Measurements from ENCODE around the gene SPOCK3.
"Not testable (repeated sequence)": the region's sequence is repeated elsewhere in the genome, so short reads cannot be mapped to it uniquely, and the experiment has no call there.

SPOCK3 gene

DNA sequence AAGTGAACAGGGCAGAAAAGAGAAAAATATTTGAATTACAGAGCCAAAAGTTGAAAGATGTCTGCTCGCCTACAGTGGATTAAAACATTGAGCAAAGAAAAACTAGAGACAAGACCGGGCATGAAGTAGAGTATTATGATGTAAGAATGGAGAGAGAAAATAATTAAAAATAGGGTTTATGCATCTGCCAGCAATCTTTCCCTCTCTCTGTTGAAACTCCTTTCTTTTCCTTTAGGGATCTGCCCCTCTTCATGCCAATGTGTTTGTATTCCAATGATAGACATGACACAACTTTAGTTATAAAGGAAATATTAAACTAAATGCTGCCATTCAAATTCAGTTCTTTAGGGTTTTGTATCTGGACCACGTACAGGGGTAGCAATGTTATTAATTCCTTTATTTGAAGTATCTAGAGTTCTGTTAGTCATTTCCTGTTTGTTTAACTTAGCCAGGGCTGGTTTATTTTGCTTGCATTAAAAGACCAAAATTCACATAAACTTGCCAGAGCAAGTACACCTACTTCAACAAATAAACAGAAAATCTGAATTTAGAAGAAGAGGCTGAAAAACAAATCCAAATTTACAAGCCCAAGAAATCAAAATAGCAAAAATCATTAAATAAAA lies 202.6 kb downstream of the SPOCK3 start:
- DNase-seq: no peak

DNA sequence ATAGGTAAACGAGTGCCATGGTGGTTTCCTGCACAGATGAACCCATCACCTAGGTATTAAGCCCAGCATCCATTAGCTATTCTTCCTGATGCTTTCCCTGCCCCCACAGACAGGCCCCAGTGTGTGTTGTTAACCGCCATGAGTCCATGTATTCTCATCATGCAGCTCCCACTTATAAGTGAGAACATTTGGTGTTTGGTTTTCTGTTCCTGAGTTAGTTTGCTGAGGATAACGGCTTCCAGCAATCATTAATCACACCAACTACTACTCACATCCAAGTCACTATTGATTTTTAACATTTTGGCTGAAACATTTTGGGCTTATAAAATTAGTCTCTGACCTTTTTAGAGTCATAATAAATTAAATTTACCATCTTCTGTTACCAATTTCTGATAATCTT lies 205.3 kb downstream of the SPOCK3 start:
- DNase-seq: peak; percentile 7

GRCh38 chr4:167025670-167026069 lies 208.6 kb downstream of the SPOCK3 start:
- DNase-seq: no peak

DNA sequence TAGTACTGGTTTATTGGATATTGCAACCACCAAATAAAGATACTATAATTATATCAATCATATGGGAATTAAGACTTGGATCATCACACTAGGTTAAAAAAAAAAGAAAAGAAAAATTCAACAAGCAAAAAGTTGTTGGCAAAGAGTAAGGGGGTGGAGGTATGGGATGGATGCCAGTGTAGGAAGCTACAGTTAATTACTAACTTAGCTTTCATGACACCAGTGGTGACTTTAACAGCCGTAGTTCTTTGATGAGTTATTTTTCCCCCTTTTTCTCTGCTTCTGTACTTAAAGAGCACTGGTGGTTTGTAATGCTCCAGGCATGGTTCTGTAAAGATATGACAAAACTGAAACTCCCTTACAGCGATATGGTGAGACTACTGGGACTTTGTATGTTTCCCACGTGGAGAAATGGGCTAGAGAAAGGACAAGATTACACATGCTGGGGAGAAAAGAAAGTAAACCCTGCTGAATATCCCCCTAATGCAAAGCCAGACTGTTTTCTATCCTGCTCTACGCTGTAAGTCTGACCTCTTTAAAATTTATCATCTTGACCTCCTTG lies 210.8 kb downstream of the SPOCK3 start:
- no peak for DNase-seq

DNA sequence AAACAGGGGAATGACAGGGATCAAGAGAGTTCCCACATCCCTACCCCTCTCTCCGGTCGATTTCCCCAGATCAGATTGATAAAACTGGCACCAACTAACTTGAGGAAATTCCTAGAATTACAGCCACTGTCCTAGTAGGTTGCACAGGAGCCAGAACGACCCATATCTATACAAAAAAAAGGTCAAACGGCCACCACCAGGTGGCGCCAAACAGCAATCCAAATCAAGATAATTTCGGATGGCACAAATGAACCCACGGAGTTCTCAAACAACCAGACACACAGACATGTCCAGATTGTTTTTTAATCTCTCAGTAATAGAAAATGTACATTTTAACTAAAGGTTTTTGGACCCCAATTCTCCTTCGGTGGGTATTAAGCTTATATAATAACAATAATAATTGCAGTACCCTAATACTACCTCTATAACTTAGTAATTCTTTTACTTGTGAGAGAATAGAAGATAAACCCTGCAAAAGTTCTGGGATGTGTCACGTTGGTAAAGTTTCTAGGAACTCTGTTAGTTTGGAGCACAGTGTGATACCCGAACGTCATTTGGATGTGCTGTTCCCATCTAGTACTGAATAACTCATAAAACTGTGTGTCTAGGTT lies 212.6 kb downstream of the SPOCK3 start:
- peak; percentile 2 for DNase-seq

DNA sequence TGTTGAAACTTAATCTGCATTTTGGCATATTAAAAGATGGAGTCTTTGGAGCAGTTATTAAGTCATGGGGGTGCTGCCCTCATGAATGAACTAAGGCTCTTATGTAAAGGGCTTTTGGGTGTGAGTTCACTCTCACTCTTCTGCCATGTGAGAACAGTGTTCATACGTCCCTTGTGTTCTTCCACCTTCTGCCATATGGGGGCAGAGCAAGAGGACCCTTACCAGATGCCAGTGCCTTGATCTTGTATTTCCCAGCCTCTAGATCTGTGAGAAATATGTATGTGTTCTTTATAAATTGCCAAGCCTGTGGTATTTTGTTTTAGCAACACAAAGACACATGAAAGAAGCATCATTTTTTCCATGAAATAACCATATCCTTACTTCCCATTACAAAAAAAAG lies 213.9 kb downstream of the SPOCK3 start:
- DNase-seq: no peak

- no peak for DNase-seq
These were observed 219.3 kb downstream of the SPOCK3 start for GRCh38 chr4:167014944-167015343.

DNA sequence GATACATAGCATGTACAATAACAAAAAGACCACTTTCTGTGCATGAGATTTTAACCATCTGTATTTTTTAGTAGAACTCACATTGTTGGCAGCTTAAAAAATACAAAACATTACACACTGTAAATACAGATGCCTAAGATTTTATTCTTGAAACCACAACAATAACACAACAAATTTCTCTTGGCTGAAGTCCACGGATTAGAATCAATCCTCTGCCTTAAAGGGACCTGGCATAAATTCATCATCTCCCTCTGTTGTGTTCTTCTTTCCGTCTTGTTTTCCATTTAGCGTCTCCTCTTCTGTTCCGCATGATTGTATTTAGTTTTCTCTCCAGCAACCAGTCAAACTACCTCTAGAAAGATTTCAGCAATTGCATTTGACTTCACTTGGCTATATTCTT lies 231.0 kb downstream of the SPOCK3 start:
- DNase-seq: no peak

DNA sequence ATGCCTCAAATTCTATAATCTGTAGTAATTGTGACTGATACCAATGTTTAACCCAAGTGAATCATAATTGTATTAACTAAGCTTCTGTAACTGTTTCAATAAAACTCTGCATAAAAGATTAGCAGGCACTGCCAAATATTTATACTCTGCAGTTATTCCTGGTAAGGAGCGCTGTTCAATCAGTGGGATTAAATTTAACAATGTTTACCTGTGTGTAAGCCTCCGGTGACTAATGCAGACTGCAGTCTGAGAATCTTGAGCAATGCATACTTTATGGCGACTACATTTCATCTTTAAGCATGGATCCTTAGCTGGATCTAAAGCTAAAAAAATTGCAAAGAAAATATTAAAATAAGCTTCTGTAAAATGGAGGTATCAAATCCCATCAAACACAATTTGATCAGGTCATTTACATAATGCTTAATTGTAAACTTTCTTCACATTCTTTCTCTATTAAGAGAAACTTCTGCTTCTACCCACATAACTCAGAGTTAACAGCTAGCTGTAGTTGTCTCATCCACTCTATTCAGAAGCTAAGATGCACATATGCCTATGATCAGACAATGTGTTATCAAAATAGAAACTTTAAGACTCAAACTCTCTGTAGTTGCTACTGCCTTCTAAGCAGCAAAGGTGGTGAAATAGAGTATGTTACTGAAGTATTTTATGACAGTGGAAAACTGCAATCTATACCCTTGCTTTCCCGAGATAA lies 234.0 kb downstream of the SPOCK3 start:
- no peak for DNase-seq

GRCh38 chr4:166996216-166996615 lies 238.1 kb downstream of the SPOCK3 start:
- DNase-seq: no peak

GRCh38 chr4:166994686-166995085 lies 239.6 kb downstream of the SPOCK3 start:
- DNase-seq: no peak

DNA sequence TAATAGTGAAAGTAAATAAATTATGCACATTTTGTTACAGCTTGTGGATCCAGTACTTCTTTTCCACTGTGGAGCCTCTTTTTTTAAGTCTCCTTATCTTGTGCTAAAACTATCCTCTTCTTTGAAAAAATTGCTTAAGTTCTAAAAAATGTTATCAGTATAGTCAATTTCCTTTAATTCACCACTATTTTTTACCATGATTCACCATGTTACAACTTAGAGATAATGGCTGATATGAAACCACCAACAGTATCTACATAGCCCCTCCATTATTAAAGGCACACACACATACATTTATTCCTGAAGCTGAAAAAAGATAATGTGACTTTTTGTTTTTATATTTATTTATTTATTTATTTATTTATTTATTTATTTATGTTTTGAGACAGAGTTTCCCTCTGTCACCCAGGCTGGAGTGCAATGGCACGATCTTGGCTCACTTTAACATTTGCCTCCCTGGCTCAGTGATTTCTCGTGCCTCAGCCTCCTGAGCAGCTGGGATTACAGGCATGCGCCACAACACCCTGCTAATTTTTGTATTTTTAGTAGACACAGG lies 243.2 kb downstream of the SPOCK3 start:
- DNase-seq: no peak

DNA sequence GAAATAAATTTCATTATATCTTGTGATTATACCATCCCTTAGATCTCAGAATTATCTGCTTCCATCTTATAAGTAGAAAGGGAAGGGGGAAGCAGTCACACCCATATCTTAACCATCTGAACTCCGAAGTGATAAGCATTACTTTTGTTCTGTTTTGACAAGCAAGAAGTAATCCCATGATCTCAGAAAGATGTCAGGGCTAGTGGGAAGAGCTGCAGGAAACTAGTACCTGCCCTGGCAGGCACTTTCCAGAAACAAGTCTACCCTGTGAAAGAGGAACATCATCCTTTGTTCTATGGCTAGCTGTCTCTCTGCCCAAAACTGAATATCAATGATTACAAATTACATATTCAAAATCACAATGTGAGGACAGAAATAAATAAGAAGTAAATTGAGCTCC lies 244.4 kb downstream of the SPOCK3 start:
- no peak for DNase-seq

GRCh38 chr4:166987026-166987425 lies 247.3 kb downstream of the SPOCK3 start:
- DNase-seq: no peak

DNA sequence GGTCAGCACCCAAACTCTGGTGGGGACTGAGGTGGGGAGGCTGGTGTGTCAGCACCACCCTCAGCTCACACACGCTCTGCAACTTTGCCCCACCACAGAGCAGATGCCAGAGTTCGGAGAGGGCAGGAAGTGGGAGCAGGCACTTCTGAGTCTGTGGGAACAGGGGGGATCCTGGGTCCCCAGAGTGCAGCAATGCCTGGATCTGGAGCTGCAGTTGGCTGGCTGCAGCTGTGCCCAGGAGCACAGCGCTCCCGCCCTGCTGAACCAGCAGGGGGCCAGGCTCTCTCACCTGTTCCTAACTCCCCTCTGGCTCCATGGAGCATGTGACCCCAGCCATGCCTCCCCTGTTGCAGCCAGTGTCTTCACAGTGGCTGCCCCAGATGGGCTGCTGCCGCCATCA lies 252.4 kb downstream of the SPOCK3 start:
- no peak for DNase-seq

- DNase-seq: no peak
These were observed 253.9 kb downstream of the SPOCK3 start for GRCh38 chr4:166980419-166980818.

GRCh38 chr4:166977596-166977995 lies 256.7 kb downstream of the SPOCK3 start:
- DNase-seq: no peak

DNA sequence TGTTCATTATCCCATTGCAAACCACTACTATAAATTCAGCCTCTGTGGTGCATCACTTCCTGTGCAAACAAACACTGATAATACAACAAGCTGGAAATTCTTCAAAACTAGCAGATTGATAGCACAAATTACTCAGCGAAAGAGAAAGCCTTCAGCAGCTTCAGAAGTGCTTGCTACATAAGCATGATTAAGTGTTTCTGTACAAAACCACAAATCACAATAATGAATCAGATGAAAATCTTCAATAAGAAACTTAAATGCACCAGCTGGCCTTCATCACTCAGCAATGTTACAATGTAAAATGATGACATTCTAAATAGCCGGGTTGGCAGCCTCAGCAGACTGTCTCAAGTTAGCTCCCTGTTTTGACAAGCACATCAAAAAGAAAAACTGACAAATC lies 262.2 kb downstream of the SPOCK3 start:
- DNase-seq: peak; percentile 2

DNA sequence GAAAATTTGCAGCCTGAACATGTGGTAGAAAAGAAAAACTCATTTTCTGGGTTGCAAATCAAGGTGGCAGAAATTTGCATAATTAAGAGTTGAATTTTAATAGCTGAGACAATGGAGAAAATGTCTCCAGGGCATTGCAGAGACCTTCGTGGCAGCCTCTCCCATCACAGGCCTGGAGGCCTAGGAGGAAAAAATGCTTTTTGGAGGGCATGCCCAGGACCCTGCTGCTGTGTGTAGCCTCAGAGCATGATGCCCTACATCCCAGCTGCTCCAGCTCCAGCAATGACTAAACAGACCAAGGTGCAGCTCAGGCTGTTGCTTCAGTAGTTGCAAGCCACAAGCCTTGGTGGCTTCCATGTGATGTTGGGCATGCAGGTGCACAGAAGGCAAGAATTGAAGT lies 266.1 kb downstream of the SPOCK3 start:
- DNase-seq: not testable (repeated sequence)

DNA sequence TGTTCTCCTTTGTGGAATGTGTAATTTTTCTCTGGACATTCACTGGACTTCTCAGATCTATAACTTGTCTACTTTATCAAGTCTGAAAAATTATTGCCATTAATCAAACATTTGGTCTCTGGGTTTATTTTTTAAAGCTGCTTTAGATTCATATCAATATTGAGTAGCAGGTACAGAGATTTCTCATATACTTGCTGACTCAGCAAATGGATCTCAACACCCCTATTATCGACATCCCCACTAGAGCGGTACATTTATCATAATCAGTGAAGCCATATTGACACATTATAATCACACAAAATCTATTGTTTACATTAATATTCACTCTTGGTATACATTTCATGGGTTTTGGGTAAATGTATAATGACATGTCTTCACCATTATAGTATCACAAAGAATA lies 268.7 kb downstream of the SPOCK3 start:
- DNase-seq: no peak

GRCh38 chr4:166957451-166957850 lies 276.8 kb downstream of the SPOCK3 start:
- no peak for DNase-seq

GRCh38 chr4:166956484-166956883 lies 277.8 kb downstream of the SPOCK3 start:
- DNase-seq: no peak

- no peak for DNase-seq
These were observed 292.7 kb downstream of the SPOCK3 start for GRCh38 chr4:166941629-166942028.

DNA sequence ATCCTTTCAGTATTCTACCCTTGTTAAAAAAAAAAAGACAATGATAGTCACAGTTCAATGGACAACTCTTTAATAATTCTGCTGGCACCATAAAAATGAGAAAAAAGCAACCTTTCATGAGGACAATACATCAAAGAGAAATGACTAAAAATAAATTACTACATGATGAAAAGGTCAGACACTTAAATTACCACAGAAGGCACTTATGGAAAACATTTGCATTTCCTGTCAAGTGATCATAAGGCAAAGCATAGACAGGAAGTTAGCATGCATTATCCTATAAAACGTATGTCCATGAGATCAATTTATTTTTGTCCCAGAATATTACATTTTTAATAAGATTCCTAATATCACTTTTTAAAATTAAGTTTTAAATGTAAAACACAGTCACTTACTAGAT lies 303.8 kb downstream of the SPOCK3 start:
- DNase-seq: no peak

Data from NCI-H2227 treated with DMSO at 0.1 percent for 48 hours (cell line).